OCI-LY1 (cell line): ENCODE results near the gene GLRX5.

Source experiments
- H2AFZ ChIP-seq: fragments of 200-600 bp; sonication (generic), shearing (Covaris generic); 2 replicates; pipeline ENCODE4 v1.6.0; 2014; ENCODE audit warnings: antibody characterized with exemption, mild to moderate bottlenecking, low read length
- H3F3A ChIP-seq: fragments of 200-600 bp; sonication (generic), shearing (Covaris generic); 2 replicates; pipeline ENCODE4 v1.6.0; 2014; ENCODE audit warnings: mild to moderate bottlenecking, antibody characterized with exemption, low read length, moderate library complexity; ENCODE audit not compliant: insufficient read depth
- H3K27ac ChIP-seq: fragments of 200-600 bp; sonication (generic); 2 replicates; pipeline ENCODE4 v1.5.1; 2014; ENCODE audit warnings: low read length, mixed run types, mild to moderate bottlenecking, low read depth; ENCODE audit not compliant: poor library complexity, severe bottlenecking
- H3K27me3 ChIP-seq: fragments of 200-600 bp; sonication (generic); 2 replicates; pipeline ENCODE4 v1.6.0; 2014; ENCODE audit warnings: antibody characterized with exemption, mild to moderate bottlenecking, low read length, moderate library complexity; ENCODE audit not compliant: insufficient read depth
- H3K36me3 ChIP-seq: fragments of 200-600 bp; sonication (generic); 2 replicates; pipeline ENCODE4 v1.6.1; 2014; ENCODE audit warnings: mild to moderate bottlenecking, antibody characterized with exemption, low read length, moderate library complexity, mixed read lengths; ENCODE audit not compliant: insufficient read depth
- H3K4me1 ChIP-seq: fragments of 200-600 bp; sonication (generic); 2 replicates; pipeline ENCODE4 v1.5.1; 2014; ENCODE audit warnings: mild to moderate bottlenecking, low read length, moderate library complexity; ENCODE audit not compliant: insufficient read depth, severe bottlenecking
- H3K4me2 ChIP-seq: fragments of 200-600 bp; sonication (generic), shearing (Covaris generic); 2 replicates; pipeline ENCODE4 v1.6.1; 2014; ENCODE audit warnings: low read length
- H3K4me3 ChIP-seq: fragments of 200-600 bp; sonication (generic); 2 replicates; pipeline ENCODE4 v1.5.1; 2014; ENCODE audit warnings: low read length, low read depth, mild to moderate bottlenecking, mixed read lengths; ENCODE audit not compliant: poor library complexity, severe bottlenecking
- H3K79me2 ChIP-seq: fragments of 200-600 bp; shearing (Covaris generic); 2 replicates; pipeline ENCODE4 v1.6.1; 2016; ENCODE audit warnings: mixed run types, low read length, mixed read lengths; ENCODE audit not compliant: insufficient read depth
- H3K9ac ChIP-seq: fragments of 200-600 bp; sonication (generic), shearing (Covaris generic); 2 replicates; pipeline ENCODE4 v1.6.1; 2014; ENCODE audit warnings: mild to moderate bottlenecking, low read length, mixed read lengths
- H3K9me2 ChIP-seq: fragments of 200-600 bp; sonication (generic), shearing (Covaris generic); 2 replicates; pipeline ENCODE4 v1.6.1; 2014; ENCODE audit warnings: low read depth, mild to moderate bottlenecking, low read length, mixed read lengths
- H3K9me3 ChIP-seq: fragments of 200-600 bp; shearing (Covaris generic); 2 replicates; pipeline ENCODE4 v1.6.1; 2014; ENCODE audit warnings: low read length, mixed read lengths
- H4K20me1 ChIP-seq: fragments of 200-600 bp; sonication (generic), shearing (Covaris generic); 2 replicates; pipeline ENCODE4 v1.6.0; 2016; ENCODE audit warnings: mild to moderate bottlenecking, low read length; ENCODE audit not compliant: insufficient read depth
- CTCF ChIP-seq: fragments of 200-600 bp; sonication (generic), shearing (Covaris generic); IDR thresholded peaks from 2 replicates; pipeline ENCODE4 v1.5.1; 2017; ENCODE audit warnings: mild to moderate bottlenecking, antibody characterized with exemption, low read length, moderate library complexity, mixed read lengths
- EZH2 ChIP-seq: fragments of 200-600 bp; sonication (generic), shearing (Covaris generic); IDR thresholded peaks from 2 replicates; pipeline ENCODE4 v1.8.0; 2017; ENCODE audit warnings: borderline replicate concordance, mixed run types, mild to moderate bottlenecking, antibody characterized with exemption, low read length, moderate library complexity, mixed read lengths

The GLRX5 gene

GRCh38 chr14:95521001-95521400 is 13.8 kb upstream of the GLRX5 start:
- H3K9me3 ChIP-seq = no peaks in the 10 kb centered on the region
- H3K9ac ChIP-seq = no peak overlapping the region
- no peak for TF ChIP-seq CTCF
- no peak for TF ChIP-seq EZH2
- no peaks in the 10 kb centered on the region for H3K79me2 ChIP-seq
- H3K4me2 ChIP-seq = no peak overlapping the region
- peaks cover 44% of the 10 kb centered on the region for H3K4me1 ChIP-seq
- no peak overlapping the region for H2AFZ ChIP-seq
- no peaks in the 10 kb centered on the region for H3K36me3 ChIP-seq
- no peaks in the 10 kb centered on the region for H3K9me2 ChIP-seq
- no peaks in the 10 kb centered on the region for H4K20me1 ChIP-seq
- H3K27ac ChIP-seq = no peak overlapping the region
- H3K4me3 ChIP-seq = no peak overlapping the region
- peaks cover 8% of the 10 kb centered on the region; the same call in 1 of the 2 replicates for H3K27me3 ChIP-seq
- H3F3A ChIP-seq = no peaks in the 10 kb centered on the region

GRCh38 chr14:95522116-95522515 is 12.7 kb upstream of the GLRX5 start:
- TF ChIP-seq CTCF = no peak
- Histone ChIP-seq H3K79me2 (no peaks in the 10 kb centered on the region), H3K27ac (no peak overlapping the region), H4K20me1 (no peaks in the 10 kb centered on the region), H3K4me3 (no peak overlapping the region), H3F3A (no peaks in the 10 kb centered on the region), H3K9me3 (no peaks in the 10 kb centered on the region), H2AFZ (no peak overlapping the region), H3K9me2 (no peaks in the 10 kb centered on the region), H3K4me1 (peaks cover 39% of the 10 kb centered on the region), H3K27me3 (peaks cover 4% of the 10 kb centered on the region; the same call in 1 of the 2 replicates), H3K36me3 (no peaks in the 10 kb centered on the region), H3K4me2 (no peak overlapping the region), H3K9ac (no peak overlapping the region)

- TF ChIP-seq CTCF (no peak), EZH2 (no peak)
- Histone ChIP-seq H3K27me3 (no peaks in the 10 kb centered on the region; the same call in 1 of the 2 replicates), H3K9me2 (no peaks in the 10 kb centered on the region), H3K79me2 (no peaks in the 10 kb centered on the region), H4K20me1 (no peaks in the 10 kb centered on the region), H3K9me3 (no peaks in the 10 kb centered on the region), H3F3A (no peaks in the 10 kb centered on the region), H2AFZ (no peak overlapping the region), H3K27ac (no peak overlapping the region), H3K4me3 (no peak overlapping the region), H3K4me2 (no peak overlapping the region), H3K9ac (no peak overlapping the region), H3K4me1 (peaks cover 35% of the 10 kb centered on the region), H3K36me3 (no peaks in the 10 kb centered on the region)
These were observed 12.3 kb upstream of the GLRX5 start for GRCh38 chr14:95522556-95522955.
